GM23338 (cell line): ENCODE data around the gene ROBO3. TPM values are rescaled to one million over a fixed set of nuclear protein-coding genes. Genes with fewer than 3 reads are reported as not detected.
A peak's percentile ranks its signal among the peaks of the same experiment; 100 is the strongest.

Source experiments
- ATAC-seq: fragments of 200-7000 bp; cut with Tn5 transposase; 3 replicates; pipeline ENCODE4 v1.9.1; 2020
- DNase-seq: peaks from one replicate; pipeline ENCODE4 v3.0.0-alpha.2; 2015; ENCODE audit warnings: low spot score
- H2AFZ ChIP-seq: fragments of 200-600 bp; sonication (generic); 2 replicates; pipeline ENCODE4 v1.8.0; 2016; ENCODE audit warnings: antibody characterized with exemption, mild to moderate bottlenecking, moderate library complexity
- H3F3A ChIP-seq: fragments of 200-600 bp; sonication (generic); replicated peaks from 2 replicates; pipeline ENCODE4 v1.8.0; 2017; ENCODE audit warnings: antibody characterized with exemption, mixed run types, low read depth
- H3K27ac ChIP-seq: fragments of 200-600 bp; sonication (generic); 2 replicates; pipeline ENCODE4 v1.6.1; 2016; ENCODE audit warnings: low read depth
- H3K27me3 ChIP-seq: fragments of 200-600 bp; sonication (generic); 2 replicates; pipeline ENCODE4 v1.8.0; 2016; ENCODE audit warnings: mild to moderate bottlenecking, mixed run types, moderate library complexity; ENCODE audit not compliant: insufficient read depth
- H3K36me3 ChIP-seq: fragments of 200-600 bp; sonication (generic); 2 replicates; pipeline ENCODE4 v1.8.0; 2016; ENCODE audit warnings: mild to moderate bottlenecking; ENCODE audit not compliant: insufficient read depth
- H3K4me1 ChIP-seq: fragments of 200-600 bp; sonication (generic); 2 replicates; pipeline ENCODE4 v1.8.0; 2016; ENCODE audit warnings: mild to moderate bottlenecking, moderate library complexity; ENCODE audit not compliant: insufficient read depth
- H3K4me2 ChIP-seq: fragments of 200-600 bp; sonication (generic); 2 replicates; pipeline ENCODE4 v1.7.1; 2017; ENCODE audit warnings: mixed run types
- H3K4me3 ChIP-seq: fragments of 200-600 bp; sonication (generic); 2 replicates; pipeline ENCODE4 v1.6.1; 2016; ENCODE audit warnings: mixed run types
- H3K79me2 ChIP-seq: fragments of 200-600 bp; sonication (generic); replicated peaks from 2 replicates; pipeline ENCODE4 v1.8.0; 2017; ENCODE audit warnings: mild to moderate bottlenecking; ENCODE audit not compliant: insufficient read depth
- H3K9me2 ChIP-seq: fragments of 200-600 bp; sonication (generic); 2 replicates; pipeline ENCODE4 v1.8.0; 2017; ENCODE audit not compliant: insufficient read depth
- H4K20me1 ChIP-seq: fragments of 200-600 bp; sonication (generic); replicated peaks from 2 replicates; pipeline ENCODE4 v1.8.0; 2017; ENCODE audit warnings: mild to moderate bottlenecking; ENCODE audit not compliant: insufficient read depth
- H3K27ac Mint-ChIP-seq: 2 replicates; pipeline ENCODE4 v1.8.0; 2020; ENCODE audit warnings: inconsistent platforms, mild to moderate bottlenecking, moderate library complexity, mixed read lengths
- H3K27me3 Mint-ChIP-seq: 3 replicates; pipeline ENCODE4 v1.8.0; 2022; ENCODE audit warnings: low read depth, mild to moderate bottlenecking, moderate library complexity, mixed read lengths, inconsistent platforms; ENCODE audit not compliant: insufficient read depth, poor library complexity
- H3K36me3 Mint-ChIP-seq: 3 replicates; pipeline ENCODE4 v1.8.0; 2021; ENCODE audit warnings: low read depth, mild to moderate bottlenecking, inconsistent platforms, moderate library complexity, mixed read lengths
- H3K4me1 Mint-ChIP-seq: 3 replicates; pipeline ENCODE4 v1.8.0; 2020; ENCODE audit warnings: mild to moderate bottlenecking, inconsistent platforms, mixed read lengths
- H3K4me3 Mint-ChIP-seq: 3 replicates; pipeline ENCODE4 v1.8.0; 2021; ENCODE audit warnings: moderate library complexity, mild to moderate bottlenecking, inconsistent platforms, mixed read lengths
- H3K9me3 Mint-ChIP-seq: 3 replicates; pipeline ENCODE4 v1.8.0; 2020; ENCODE audit warnings: moderate library complexity, mild to moderate bottlenecking, inconsistent platforms, mixed read lengths
- CREB1 ChIP-seq: fragments of 250-450 bp; sonication (Bioruptor Pico); IDR thresholded peaks from 2 replicates; pipeline ENCODE4 v1.5.0; 2020; ENCODE audit warnings: low read depth, mild to moderate bottlenecking, moderate library complexity
- EZH2 ChIP-seq: fragments of 200-600 bp; sonication (generic); IDR thresholded peaks from one replicate; pipeline ENCODE4 v1.8.0; 2017; ENCODE audit warnings: antibody characterized with exemption, mild to moderate bottlenecking, low read depth; ENCODE audit not compliant: unreplicated experiment
- EZH2phosphoT487 ChIP-seq: fragments of 200-600 bp; sonication (generic); IDR thresholded peaks from one replicate; pipeline ENCODE4 v1.8.1; 2018; ENCODE audit warnings: antibody characterized with exemption; ENCODE audit not compliant: unreplicated experiment
- NANOG ChIP-seq: IDR thresholded peaks from 2 replicates; pipeline ENCODE4 v1.6.1; 2016; ENCODE audit warnings: antibody characterized with exemption, borderline replicate concordance
- STAT1 ChIP-seq: IDR thresholded peaks from one replicate; pipeline ENCODE4 v1.6.1; 2016; ENCODE audit warnings: antibody characterized with exemption; ENCODE audit not compliant: unreplicated experiment
- ZNF114 ChIP-seq: fragments of 250-450 bp; sonication (Bioruptor Pico); IDR thresholded peaks from 2 replicates; pipeline ENCODE4 v1.5.0; 2020; ENCODE audit warnings: mild to moderate bottlenecking, moderate library complexity
- ZNF331 ChIP-seq: fragments of 250-450 bp; sonication (Bioruptor Pico); IDR thresholded peaks from 2 replicates; pipeline ENCODE4 v1.5.0; 2020; ENCODE audit warnings: low read depth, mild to moderate bottlenecking, moderate library complexity
- polyA plus RNA-seq: library from polyadenylated mRNA; unstranded; fragments of >200 nt; fragmentation: Nextera tagmentation; extraction: Ambion mirVana; gene quantifications from 2 replicates; pipeline ENCODE4 v1.2.1, GENCODE V29; 2016
- total RNA-seq: library from RNA; depleted of rRNA; stranded (reverse); fragments of >200 nt; shearing (Covaris generic); gene quantifications from 2 replicates; pipeline ENCODE4 v1.2.3, GENCODE V29; 2014
- TF ChIP-seq, protein P1 (sequence below): IDR thresholded peaks from one replicate; pipeline ENCODE4 v1.6.1; 2018; ENCODE audit warnings: antibody characterized with exemption; ENCODE audit not compliant: unreplicated experiment
- TF ChIP-seq, protein P2 (sequence below), 2 experiments: fragments of 200-600 bp in 1 of 2; sonication (generic) in 1 of 2; conservative IDR thresholded peaks; 2 replicates each; pipeline versions ENCODE4 v1.5.1 to v1.6.1; 2016 to 2017; ENCODE audit warnings: antibody characterized with exemption in 2 of 2, low read depth in 2 of 2, mild to moderate bottlenecking in 2 of 2, moderate library complexity in 1 of 2

The ROBO3 gene
- total and polyA plus RNA-seq, 2 experiments from 2014 or later, result 17.0 to 21.4 TPM

DNA sequence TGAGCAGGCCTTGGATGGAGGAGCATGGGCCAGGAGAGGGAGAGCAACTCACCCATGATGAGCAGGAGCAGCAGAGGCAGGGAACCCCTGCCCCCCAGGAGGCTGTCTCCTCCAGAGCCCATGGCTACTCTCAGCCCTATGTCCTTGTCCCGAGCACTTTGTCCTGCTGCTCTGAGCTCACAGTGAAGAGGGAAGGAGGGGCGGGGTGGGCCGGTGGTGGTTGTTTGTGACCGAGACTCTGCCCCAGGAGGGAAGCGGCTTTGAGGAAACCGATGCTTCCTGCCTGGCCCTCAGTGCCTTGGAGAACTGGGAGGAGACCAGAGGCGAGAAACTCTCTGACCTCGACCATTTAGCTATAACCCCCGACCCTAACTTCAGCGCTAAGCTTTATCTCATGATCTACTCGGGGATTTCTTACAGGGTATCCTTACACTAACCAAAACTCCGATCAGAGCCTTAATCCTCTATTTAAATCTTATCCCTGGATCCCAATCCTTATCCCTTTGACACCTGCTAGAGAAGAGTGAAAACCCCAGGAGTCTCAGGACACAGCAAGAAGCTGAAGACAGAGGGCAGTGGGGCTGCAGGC lies 32.5 kb downstream of the ROBO3 start, which contains the start of gene ROBO4 (continued):
- TF ChIP-seq EZH2phosphoT487, result no peak
- TF ChIP-seq, protein P1, sequence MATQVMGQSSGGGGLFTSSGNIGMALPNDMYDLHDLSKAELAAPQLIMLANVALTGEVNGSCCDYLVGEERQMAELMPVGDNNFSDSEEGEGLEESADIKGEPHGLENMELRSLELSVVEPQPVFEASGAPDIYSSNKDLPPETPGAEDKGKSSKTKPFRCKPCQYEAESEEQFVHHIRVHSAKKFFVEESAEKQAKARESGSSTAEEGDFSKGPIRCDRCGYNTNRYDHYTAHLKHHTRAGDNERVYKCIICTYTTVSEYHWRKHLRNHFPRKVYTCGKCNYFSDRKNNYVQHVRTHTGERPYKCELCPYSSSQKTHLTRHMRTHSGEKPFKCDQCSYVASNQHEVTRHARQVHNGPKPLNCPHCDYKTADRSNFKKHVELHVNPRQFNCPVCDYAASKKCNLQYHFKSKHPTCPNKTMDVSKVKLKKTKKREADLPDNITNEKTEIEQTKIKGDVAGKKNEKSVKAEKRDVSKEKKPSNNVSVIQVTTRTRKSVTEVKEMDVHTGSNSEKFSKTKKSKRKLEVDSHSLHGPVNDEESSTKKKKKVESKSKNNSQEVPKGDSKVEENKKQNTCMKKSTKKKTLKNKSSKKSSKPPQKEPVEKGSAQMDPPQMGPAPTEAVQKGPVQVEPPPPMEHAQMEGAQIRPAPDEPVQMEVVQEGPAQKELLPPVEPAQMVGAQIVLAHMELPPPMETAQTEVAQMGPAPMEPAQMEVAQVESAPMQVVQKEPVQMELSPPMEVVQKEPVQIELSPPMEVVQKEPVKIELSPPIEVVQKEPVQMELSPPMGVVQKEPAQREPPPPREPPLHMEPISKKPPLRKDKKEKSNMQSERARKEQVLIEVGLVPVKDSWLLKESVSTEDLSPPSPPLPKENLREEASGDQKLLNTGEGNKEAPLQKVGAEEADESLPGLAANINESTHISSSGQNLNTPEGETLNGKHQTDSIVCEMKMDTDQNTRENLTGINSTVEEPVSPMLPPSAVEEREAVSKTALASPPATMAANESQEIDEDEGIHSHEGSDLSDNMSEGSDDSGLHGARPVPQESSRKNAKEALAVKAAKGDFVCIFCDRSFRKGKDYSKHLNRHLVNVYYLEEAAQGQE, result no peak
- no peak for TF ChIP-seq STAT1
- no peak for TF ChIP-seq ZNF331 (CRISPR knock-in tag)
- no peak for TF ChIP-seq ZNF114 (CRISPR knock-in tag)
- TF ChIP-seq NANOG, result no peak
- no peak for TF ChIP-seq EZH2

DNA sequence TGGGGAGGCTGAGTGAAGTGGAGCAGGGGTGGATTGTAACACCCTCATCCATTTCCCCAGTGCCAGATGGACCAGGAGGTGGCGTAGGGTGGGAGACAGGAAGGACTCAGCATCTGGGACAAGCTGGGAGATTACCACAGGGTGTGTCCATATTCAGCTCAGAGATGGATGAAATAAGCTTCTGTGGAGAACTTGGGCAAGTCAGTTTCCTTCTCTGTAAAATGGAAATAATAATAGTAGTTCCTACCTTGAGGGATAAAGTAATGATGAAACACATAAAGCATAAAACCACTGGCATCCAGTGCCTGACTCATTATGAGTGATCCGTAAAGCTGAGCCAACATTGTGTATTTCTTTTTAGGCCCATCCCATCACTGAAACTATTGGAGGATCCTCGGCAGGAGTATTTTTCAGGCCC lies 33.0 kb downstream of the ROBO3 start:
- Histone ChIP-seq H3F3A (no peaks in the 10 kb centered on the region), H3K36me3 (no peaks in the 10 kb centered on the region), H3K27ac (no peak overlapping the region), H3K27me3 (0 out of 2 replicates have a peak, but pooled peaks cover 5% of the 10 kb centered on the region), H3K4me2 (no peak overlapping the region), H3K4me3 (no peak overlapping the region), H2AFZ (no peak overlapping the region), H4K20me1 (no peaks in the 10 kb centered on the region), H3K4me1 (peaks cover 4% of the 10 kb centered on the region; the same call in 1 of the 2 replicates), H3K9me2 (0 out of 2 replicates have a peak, but pooled peaks cover 4% of the 10 kb centered on the region), H3K79me2 (no peaks in the 10 kb centered on the region)
- TF ChIP-seq CREB1, result no peak
- TF ChIP-seq, protein P2, sequence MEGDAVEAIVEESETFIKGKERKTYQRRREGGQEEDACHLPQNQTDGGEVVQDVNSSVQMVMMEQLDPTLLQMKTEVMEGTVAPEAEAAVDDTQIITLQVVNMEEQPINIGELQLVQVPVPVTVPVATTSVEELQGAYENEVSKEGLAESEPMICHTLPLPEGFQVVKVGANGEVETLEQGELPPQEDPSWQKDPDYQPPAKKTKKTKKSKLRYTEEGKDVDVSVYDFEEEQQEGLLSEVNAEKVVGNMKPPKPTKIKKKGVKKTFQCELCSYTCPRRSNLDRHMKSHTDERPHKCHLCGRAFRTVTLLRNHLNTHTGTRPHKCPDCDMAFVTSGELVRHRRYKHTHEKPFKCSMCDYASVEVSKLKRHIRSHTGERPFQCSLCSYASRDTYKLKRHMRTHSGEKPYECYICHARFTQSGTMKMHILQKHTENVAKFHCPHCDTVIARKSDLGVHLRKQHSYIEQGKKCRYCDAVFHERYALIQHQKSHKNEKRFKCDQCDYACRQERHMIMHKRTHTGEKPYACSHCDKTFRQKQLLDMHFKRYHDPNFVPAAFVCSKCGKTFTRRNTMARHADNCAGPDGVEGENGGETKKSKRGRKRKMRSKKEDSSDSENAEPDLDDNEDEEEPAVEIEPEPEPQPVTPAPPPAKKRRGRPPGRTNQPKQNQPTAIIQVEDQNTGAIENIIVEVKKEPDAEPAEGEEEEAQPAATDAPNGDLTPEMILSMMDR (conservative IDR thresholded peaks at IDR 0.05; ENCODE audit: low read depth in 2 of 2), result peak in 1 of 2 experiments; percentile 4; a peak in 1 of 4 replicates
- TF ChIP-seq EZH2, result no peak
- Mint-ChIP-seq H3K4me3 (no peak overlapping the region), H3K27me3 (peaks cover 9% of the 10 kb centered on the region), H3K36me3 (no peaks in the 10 kb centered on the region), H3K4me1 (peaks cover 21% of the 10 kb centered on the region), H3K27ac (no peak overlapping the region), H3K9me3 (no peaks in the 10 kb centered on the region)
- ATAC-seq (peak; percentile 18; the same call in 1 of the 3 replicates), DNase-seq (no peak)
